ENCODE data around the gene NRCAM.

- TF ChIP-seq POLR2AphosphoS5 (IDR thresholded peaks at IDR 0.05; ENCODE audit: low read depth, low read length) = no peak
- TF ChIP-seq CBX2 (IDR thresholded peaks at IDR 0.05; ENCODE audit: low read depth, low read length) = no peak
- TF ChIP-seq CBX2 (CRISPR knock-in tag; IDR thresholded peaks at IDR 0.05; ENCODE audit: low read depth) = no peak
- TF ChIP-seq POLR2A (IDR thresholded peaks at IDR 0.05; ENCODE audit: insufficient read depth in 1 of 2, low read depth in 2 of 2, low read length in 2 of 2) = no peak
- no peak for TF ChIP-seq MIXL1 (CRISPR knock-in tag; IDR thresholded peaks at IDR 0.05)
- TF ChIP-seq EP300 (IDR thresholded peaks at IDR 0.05; ENCODE audit: low read depth in 2 of 2, low read length in 2 of 2) = no peak
- TF ChIP-seq EP300 (CRISPR knock-in tag; IDR thresholded peaks at IDR 0.05; ENCODE audit: borderline replicate concordance) = no peak
- no peak for TF ChIP-seq HOXA7 (CRISPR knock-in tag; IDR thresholded peaks at IDR 0.05)
- TF ChIP-seq TCF7L2 (IDR thresholded peaks at IDR 0.05; ENCODE audit: low read depth, low read length) = no peak
- TF ChIP-seq ZNF775 (CRISPR knock-in tag; IDR thresholded peaks at IDR 0.05; ENCODE audit: borderline replicate concordance) = no peak
- TF ChIP-seq IRF9 (CRISPR knock-in tag; IDR thresholded peaks at IDR 0.05; ENCODE audit: borderline replicate concordance) = no peak
- TF ChIP-seq SAFB2 (CRISPR knock-in tag; IDR thresholded peaks at IDR 0.05; ENCODE audit: borderline replicate concordance, low read depth) = no peak
- no peak for TF ChIP-seq CTCF (CRISPR knock-in tag; IDR thresholded peaks at IDR 0.05)
- TF ChIP-seq ZNF792 (CRISPR knock-in tag; IDR thresholded peaks at IDR 0.05) = no peak
Measured at GRCh38 chr7:108127461-108127860, 328.8 kb downstream of the NRCAM start.

Measured in HepG2 (cell line).